GM23248 (cell line): ENCODE measurements around the gene PDCD2. TPM values are rescaled to one million over a fixed set of nuclear protein-coding genes. Genes with fewer than 3 reads are reported as not detected.

Experiments
- DNase-seq: peaks from one replicate; pipeline ENCODE4 v3.0.0-alpha.2; 2015
- H2AFZ ChIP-seq: fragments of 200-600 bp; sonication (generic); 2 replicates; pipeline ENCODE4 v1.6.1; 2016; ENCODE audit warnings: antibody characterized with exemption
- H3F3A ChIP-seq: fragments of 200-600 bp; sonication (generic); 2 replicates; pipeline ENCODE4 v1.6.1; 2016; ENCODE audit warnings: mild to moderate bottlenecking, antibody characterized with exemption, mixed run types; ENCODE audit not compliant: insufficient read depth
- H3K27ac ChIP-seq: fragments of 200-600 bp; sonication (generic); 2 replicates; pipeline ENCODE4 v1.5.1; 2016; ENCODE audit warnings: mild to moderate bottlenecking
- H3K27me3 ChIP-seq: fragments of 200-600 bp; sonication (generic); replicated peaks from 2 replicates; pipeline ENCODE4 v1.6.1; 2016; ENCODE audit warnings: mild to moderate bottlenecking; ENCODE audit not compliant: insufficient read depth
- H3K36me3 ChIP-seq: fragments of 200-600 bp; sonication (generic); 2 replicates; pipeline ENCODE4 v1.6.1; 2016; ENCODE audit warnings: low read depth, mild to moderate bottlenecking
- H3K4me1 ChIP-seq: fragments of 200-600 bp; sonication (generic); 2 replicates; pipeline ENCODE4 v1.6.1; 2016; ENCODE audit warnings: mild to moderate bottlenecking; ENCODE audit not compliant: insufficient read depth
- H3K4me2 ChIP-seq: fragments of 200-600 bp; sonication (generic); one replicate; pipeline ENCODE4 v1.6.1; 2016; ENCODE audit warnings: mild to moderate bottlenecking; ENCODE audit not compliant: unreplicated experiment
- H3K4me3 ChIP-seq: fragments of 200-600 bp; sonication (generic); 2 replicates; pipeline ENCODE4 v1.5.1; 2016; ENCODE audit warnings: mild to moderate bottlenecking
- H3K79me2 ChIP-seq: fragments of 200-600 bp; sonication (generic); 2 replicates; pipeline ENCODE4 v1.6.1; 2016; ENCODE audit warnings: mild to moderate bottlenecking; ENCODE audit not compliant: insufficient read depth
- H3K9ac ChIP-seq: fragments of 200-600 bp; sonication (generic); 2 replicates; pipeline ENCODE4 v1.6.1; 2016; ENCODE audit warnings: mild to moderate bottlenecking
- H3K9me2 ChIP-seq: fragments of 200-600 bp; sonication (generic); 2 replicates; pipeline ENCODE4 v1.6.1; 2016; ENCODE audit warnings: mixed run types, mild to moderate bottlenecking, moderate library complexity; ENCODE audit not compliant: insufficient read depth
- H3K9me3 ChIP-seq: fragments of 200-600 bp; sonication (generic); one replicate; pipeline ENCODE4 v1.6.1; 2017; ENCODE audit warnings: low read depth
- H4K20me1 ChIP-seq: fragments of 200-600 bp; sonication (generic); 2 replicates; pipeline ENCODE4 v1.6.0; 2016; ENCODE audit not compliant: insufficient read depth
- EZH2 ChIP-seq: fragments of 200-600 bp; sonication (generic); IDR thresholded peaks from 2 replicates; pipeline ENCODE4 v1.6.1; 2018; ENCODE audit warnings: antibody characterized with exemption, mild to moderate bottlenecking; ENCODE audit not compliant: insufficient read depth, poor library complexity, severe bottlenecking
- EZH2phosphoT487 ChIP-seq: fragments of 200-600 bp; sonication (generic); IDR thresholded peaks from 2 replicates; pipeline ENCODE4 v1.6.1; 2018; ENCODE audit warnings: antibody characterized with exemption, moderate library complexity, mild to moderate bottlenecking, low read depth; ENCODE audit not compliant: insufficient read depth
- WGBS, 2 experiments: methylation state at CpG; one replicate each; pipeline ENCODE4 v1.1.6; 2015 to 2017; ENCODE audit warnings: low lambda C conversion rate in 2 of 2, low coverage in 1 of 2; ENCODE audit errors: missing lambda C conversion rate in 2 of 2; 5-methylcytosine and 5-hydroxymethylcytosine counted together
- in situ Hi-C: fragments of 300-500 bp; cut with MboI; formaldehyde crosslinking; loops from 2 replicates; pipeline ENCODE4 v1.15.0; 2020
- polyA plus RNA-seq: library from polyadenylated mRNA; unstranded; fragments of >200 nt; fragmentation: Nextera tagmentation; extraction: Ambion mirVana; gene quantifications from 2 replicates; pipeline ENCODE4 v1.2.1, GENCODE V29; 2016
- total RNA-seq: library from RNA; depleted of rRNA; stranded (reverse); fragments of >200 nt; shearing (Covaris generic); gene quantifications from 2 replicates; pipeline ENCODE4 v1.2.3, GENCODE V29; 2014

PDCD2 gene
- total and polyA plus RNA-seq, 2 experiments from 2014 or later: 78.0 to 87.7 TPM

DNA sequence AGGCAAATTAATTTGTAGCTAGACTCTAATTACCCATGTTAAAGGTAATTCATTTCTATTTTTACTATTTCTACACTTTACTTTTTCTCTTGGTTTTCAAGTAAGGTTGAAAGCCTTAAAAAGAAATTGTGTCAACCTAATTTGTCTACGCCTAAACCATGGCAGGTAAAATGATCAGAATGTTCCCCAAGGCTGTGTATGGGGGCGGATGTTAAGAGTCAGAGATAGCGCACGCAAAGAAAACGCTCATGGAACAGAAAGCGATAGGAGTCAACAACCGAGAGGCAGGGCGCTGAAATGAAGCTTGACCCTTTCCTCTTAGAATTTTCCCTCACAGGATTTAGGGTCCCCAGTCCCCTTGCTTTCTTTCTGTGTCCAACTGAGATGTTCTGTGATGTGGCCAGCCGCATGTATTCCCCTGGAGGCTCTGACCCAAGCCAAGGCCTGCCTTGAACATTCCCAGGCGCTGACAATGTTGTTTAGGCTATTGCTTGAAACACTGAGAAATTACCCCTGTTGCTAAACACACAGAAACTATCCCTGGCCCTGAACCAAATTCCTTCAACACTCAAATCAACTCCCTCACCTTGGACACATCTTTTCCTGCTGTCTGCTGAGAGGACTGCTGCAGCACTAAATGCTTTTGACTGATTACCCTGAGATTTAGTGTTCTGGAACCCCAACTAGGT lies 42.3 kb downstream of the PDCD2 start:
- Histone ChIP-seq H3K4me3 (no peak overlapping the region), H4K20me1 (no peaks in the 10 kb centered on the region; the same call in 1 of the 2 replicates), H3K36me3 (peaks cover 91% of the 10 kb centered on the region), H3K9ac (no peak overlapping the region), H3K9me2 (no peaks in the 10 kb centered on the region), H3K27me3 (no peaks in the 10 kb centered on the region), H2AFZ (no peak overlapping the region), H3K4me2 (no peak overlapping the region), H3K9me3 (no peaks in the 10 kb centered on the region), H3F3A (peaks cover 5% of the 10 kb centered on the region; the same call in 1 of the 2 replicates), H3K27ac (no peak overlapping the region), H3K79me2 (peaks cover 100% of the 10 kb centered on the region), H3K4me1 (no peaks in the 10 kb centered on the region)
- 97 to 99% methylated on average over 10 of the region's 10 CpGs for WGBS, 2 experiments
- peak; percentile 16 for DNase-seq
- no peak for TF ChIP-seq EZH2phosphoT487
- TF ChIP-seq EZH2: no peak
- in situ Hi-C loops: no loop called here

- H2AFZ ChIP-seq: no peak overlapping the region
- H3K9ac ChIP-seq: no peak overlapping the region
- H3K4me2 ChIP-seq: no peak overlapping the region
- H3K4me3 ChIP-seq: no peak overlapping the region
- H4K20me1 ChIP-seq: no peaks in the 10 kb centered on the region; the same call in 1 of the 2 replicates
- in situ Hi-C loops: no loop called here
- DNase-seq: no peak
- 71 to 77% methylated on average over 4 of the region's 4 CpGs for WGBS, 2 experiments
- H3K9me2 ChIP-seq: no peaks in the 10 kb centered on the region
- no peak overlapping the region for H3K27ac ChIP-seq
- H3K36me3 ChIP-seq: peaks cover 87% of the 10 kb centered on the region
- no peaks in the 10 kb centered on the region for H3K4me1 ChIP-seq
- TF ChIP-seq EZH2 (no peak), EZH2phosphoT487 (no peak)
- H3K27me3 ChIP-seq: no peaks in the 10 kb centered on the region
- H3K79me2 ChIP-seq: peaks cover 57% of the 10 kb centered on the region
- H3K9me3 ChIP-seq: no peaks in the 10 kb centered on the region
- peaks cover 32% of the 10 kb centered on the region for H3F3A ChIP-seq
Observed at GRCh38 chr6:170537329-170537728, 47.1 kb downstream of the PDCD2 start.

DNA sequence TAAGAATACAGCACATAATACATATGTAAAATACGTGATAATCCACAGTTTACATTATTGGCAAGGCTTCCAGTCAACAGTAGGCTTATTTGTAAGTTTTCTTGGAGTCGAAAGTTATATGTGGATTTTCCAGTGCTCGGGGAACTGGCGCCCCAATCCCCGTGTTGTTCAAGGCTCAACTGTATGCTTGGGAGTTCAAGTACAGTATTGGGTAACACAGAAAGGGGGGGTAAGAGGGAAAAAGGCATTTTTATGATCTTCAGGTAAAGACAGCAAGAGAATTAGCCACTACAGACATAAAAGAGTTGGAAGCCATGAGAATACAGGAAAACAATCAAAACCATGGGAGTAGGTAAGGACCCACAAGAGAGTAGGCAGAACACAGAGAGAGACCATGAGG lies 47.8 kb downstream of the PDCD2 start:
- Histone ChIP-seq H3K9ac (no peak overlapping the region), H3K4me1 (no peaks in the 10 kb centered on the region), H3K9me2 (no peaks in the 10 kb centered on the region), H3K4me3 (no peak overlapping the region), H3K9me3 (no peaks in the 10 kb centered on the region), H4K20me1 (no peaks in the 10 kb centered on the region; the same call in 1 of the 2 replicates), H3K79me2 (peaks cover 51% of the 10 kb centered on the region), H3K36me3 (peaks cover 81% of the 10 kb centered on the region), H2AFZ (no peak overlapping the region), H3F3A (peaks cover 37% of the 10 kb centered on the region), H3K27ac (no peak overlapping the region), H3K27me3 (no peaks in the 10 kb centered on the region), H3K4me2 (no peak overlapping the region)
- no peak for DNase-seq
- 96 to 99% methylated on average over 5 of the region's 5 CpGs for WGBS, 2 experiments
- TF ChIP-seq EZH2phosphoT487: no peak
- no peak for TF ChIP-seq EZH2
- in situ Hi-C loops: no loop called here

GRCh38 chr6:170535004-170535403 lies 49.4 kb downstream of the PDCD2 start:
- Histone ChIP-seq H3K9me3 (no peaks in the 10 kb centered on the region), H3K4me2 (no peak overlapping the region), H3K27me3 (no peaks in the 10 kb centered on the region), H4K20me1 (no peaks in the 10 kb centered on the region), H3K4me1 (peaks cover under 1% of the 10 kb centered on the region; the same call in 1 of the 2 replicates), H3K79me2 (peaks cover 34% of the 10 kb centered on the region), H3K27ac (no peak overlapping the region), H3K36me3 (peaks cover 66% of the 10 kb centered on the region), H3K4me3 (no peak overlapping the region), H3K9ac (no peak overlapping the region), H2AFZ (no peak overlapping the region), H3K9me2 (no peaks in the 10 kb centered on the region), H3F3A (peaks cover 53% of the 10 kb centered on the region)
- DNase-seq: no peak
- WGBS, 2 experiments: 78 to 86% methylated on average over 5 of the region's 5 CpGs
- in situ Hi-C loops: no loop called here
- no peak for TF ChIP-seq EZH2phosphoT487
- TF ChIP-seq EZH2: no peak
